Neuronal stem cell (in vitro differentiated cells): Measurements from ENCODE around the gene STAG1.

Source experiments
- DNase-seq: peaks from one replicate; pipeline ENCODE4 v3.0.0-alpha.2; 2013; ENCODE audit warnings: low spot score
- H2AFZ ChIP-seq: one replicate; pipeline ENCODE4 v1.6.1; 2013; ENCODE audit warnings: mild to moderate bottlenecking, low read length, inconsistent platforms
- H2AK5ac ChIP-seq: 2 replicates; pipeline ENCODE4 v1.6.1; 2013; ENCODE audit warnings: low read depth, mild to moderate bottlenecking, inconsistent platforms, low read length, moderate library complexity, mixed read lengths
- H2BK120ac ChIP-seq: 2 replicates; pipeline ENCODE4 v1.6.1; 2013; ENCODE audit warnings: low read depth, mild to moderate bottlenecking, inconsistent platforms, low read length, moderate library complexity, mixed read lengths
- H2BK12ac ChIP-seq: one replicate; pipeline ENCODE4 v1.6.1; 2013; ENCODE audit warnings: low read length, inconsistent platforms
- H2BK15ac ChIP-seq: 2 replicates; pipeline ENCODE4 v1.6.1; 2013; ENCODE audit warnings: mild to moderate bottlenecking, low read length, inconsistent platforms, mixed read lengths
- H2BK5ac ChIP-seq: one replicate; pipeline ENCODE4 v1.6.1; 2013; ENCODE audit warnings: inconsistent platforms, mild to moderate bottlenecking, low read length, moderate library complexity
- H3K14ac ChIP-seq: one replicate; pipeline ENCODE4 v1.6.1; 2013; ENCODE audit warnings: low read length, inconsistent platforms
- H3K18ac ChIP-seq: 2 replicates; pipeline ENCODE4 v1.6.1; 2013; ENCODE audit warnings: low read length, inconsistent platforms
- H3K23ac ChIP-seq: 2 replicates; pipeline ENCODE4 v1.6.1; 2013; ENCODE audit warnings: low read depth, mild to moderate bottlenecking, mixed read lengths, low read length, inconsistent platforms; ENCODE audit not compliant: poor library complexity
- H3K27ac ChIP-seq: replicated peaks from 3 replicates; pipeline ENCODE4 v1.5.1; 2013; ENCODE audit warnings: low read length, inconsistent platforms
- H3K27me3 ChIP-seq, 3 experiments: 2 replicates each; pipeline ENCODE4 v1.6.1; 2013; ENCODE audit warnings: low read length in 3 of 3, mild to moderate bottlenecking in 2 of 3, inconsistent platforms in 1 of 3, low read depth in 1 of 3, mixed read lengths in 1 of 3, moderate library complexity in 1 of 3; ENCODE audit not compliant: control insufficient read depth in 3 of 3, insufficient read depth in 3 of 3
- H3K36me3 ChIP-seq, 2 donors: replicated peaks in 1 of 2; 2 replicates each; pipeline ENCODE4 v1.6.1; 2013; ENCODE audit warnings: low read length in 2 of 2; ENCODE audit not compliant: control insufficient read depth in 2 of 2, insufficient read depth in 2 of 2
- H3K4ac ChIP-seq: 2 replicates; pipeline ENCODE4 v1.6.1; 2013; ENCODE audit warnings: inconsistent platforms, mild to moderate bottlenecking, low read length, moderate library complexity
- H3K4me1 ChIP-seq, 2 donors: 1 replicate in 1 of 2; 2 replicates in 1 of 2; pipeline ENCODE4 v1.6.1; 2013; ENCODE audit warnings: low read length in 2 of 2, low read depth in 1 of 2; ENCODE audit not compliant: control insufficient read depth in 2 of 2, insufficient read depth in 1 of 2
- H3K4me2 ChIP-seq: one replicate; pipeline ENCODE4 v1.6.1; 2013; ENCODE audit warnings: mild to moderate bottlenecking, low read length, inconsistent platforms; ENCODE audit not compliant: insufficient read depth, poor library complexity, severe bottlenecking
- H3K4me3 ChIP-seq, 2 donors: 2 replicates each; pipeline ENCODE4 v1.5.1; 2013; ENCODE audit warnings: low read length in 2 of 2, mild to moderate bottlenecking in 2 of 2, inconsistent platforms in 1 of 2, moderate library complexity in 1 of 2
- H3K79me1 ChIP-seq: one replicate; pipeline ENCODE4 v1.6.1; 2013; ENCODE audit warnings: low read depth, mild to moderate bottlenecking, inconsistent platforms, low read length, moderate library complexity
- H3K9ac ChIP-seq: one replicate; pipeline ENCODE4 v1.6.1; 2013; ENCODE audit warnings: mild to moderate bottlenecking, low read depth, low read length, inconsistent platforms; ENCODE audit not compliant: poor library complexity
- H3K9me3 ChIP-seq, 2 donors: replicated peaks in 1 of 2; 2 replicates each; pipeline versions ENCODE3 to v1.6.1; 2013; ENCODE audit warnings: low read length in 2 of 2, mild to moderate bottlenecking in 2 of 2, inconsistent platforms in 1 of 2, low read depth in 1 of 2, mixed read lengths in 1 of 2, moderate library complexity in 1 of 2; ENCODE audit not compliant: control insufficient read depth in 2 of 2, insufficient read depth in 1 of 2
- H4K8ac ChIP-seq: one replicate; pipeline ENCODE4 v1.6.1; 2013; ENCODE audit warnings: low read depth, mild to moderate bottlenecking, inconsistent platforms, low read length, moderate library complexity
- H4K91ac ChIP-seq: one replicate; pipeline ENCODE4 v1.6.1; 2013; ENCODE audit warnings: low read length, low read depth, mild to moderate bottlenecking, inconsistent platforms; ENCODE audit not compliant: poor library complexity
- WGBS, 2 donors: extraction: QIAGEN DNeasy Blood & Tissue Kit; methylation state at CpG; one replicate each; pipeline ENCODE4 v1.1.7; 2013; ENCODE audit warnings: missing lambda C conversion rate in 2 of 2, mixed read lengths in 1 of 2; ENCODE audit not compliant: insufficient read length in 2 of 2, insufficient replicate concordance in 1 of 2; ENCODE audit errors: extremely low coverage in 2 of 2; 5-methylcytosine and 5-hydroxymethylcytosine counted together

Gene STAG1

GRCh38 chr3:136473716-136474326 lies 278.4 kb downstream of the STAG1 start:
- Histone ChIP-seq H3K4me1 (no peaks in the 10 kb centered on the region), H2BK120ac (no peak overlapping the region), H4K8ac (no peak overlapping the region), H3K4me2 (no peak overlapping the region), H3K14ac (no peak overlapping the region), H3K36me3 (peaks cover 2 to 48% of the 10 kb centered on the region in 2 donors), H3K4ac (no peak overlapping the region), H4K91ac (no peak overlapping the region), H2BK5ac (no peak overlapping the region), H2BK12ac (no peak overlapping the region), H3K27ac (no peak overlapping the region), H3K79me1 (no peaks in the 10 kb centered on the region), H3K9ac (no peak overlapping the region), H3K27me3 (no peaks in the 10 kb centered on the region), H3K23ac (no peak overlapping the region), H3K9me3 (no peaks in the 10 kb centered on the region), H2AFZ (no peak overlapping the region), H2AK5ac (no peak overlapping the region), H3K18ac (no peak overlapping the region), H3K4me3 (no peak overlapping the region), H2BK15ac (no peak overlapping the region)
- no peak for DNase-seq
- no CpG with 5 or more reads among the region's 3 CpGs for WGBS, 2 donors

- Histone ChIP-seq H3K23ac (no peak overlapping the region), H3K9ac (no peak overlapping the region), H2AK5ac (no peak overlapping the region), H2BK120ac (no peak overlapping the region), H3K4ac (no peak overlapping the region), H4K91ac (no peak overlapping the region), H3K14ac (no peak overlapping the region), H2AFZ (no peak overlapping the region), H3K79me1 (no peaks in the 10 kb centered on the region), H2BK12ac (no peak overlapping the region), H3K4me1 (no peaks in the 10 kb centered on the region), H3K18ac (no peak overlapping the region), H3K27ac (no peak overlapping the region), H3K4me3 (no peak overlapping the region), H3K36me3 (peaks cover 0 to 7% of the 10 kb centered on the region in 2 donors), H3K4me2 (no peak overlapping the region), H3K9me3 (peaks cover 0 to 3% of the 10 kb centered on the region in 2 donors), H3K27me3 (no peaks in the 10 kb centered on the region), H2BK15ac (no peak overlapping the region), H4K8ac (no peak overlapping the region), H2BK5ac (no peak overlapping the region)
- no peak for DNase-seq
- no CpG with 5 or more reads among the region's 5 CpGs for WGBS, 2 donors
Measured at GRCh38 chr3:136465296-136465695, 286.9 kb downstream of the STAG1 start.

- peaks cover 0 to 7% of the 10 kb centered on the region in 2 donors for H3K36me3 ChIP-seq
- no peak overlapping the region for H2BK120ac ChIP-seq
- no peak overlapping the region for H2BK5ac ChIP-seq
- H3K4me3 ChIP-seq, result no peak overlapping the region
- no peak overlapping the region for H4K91ac ChIP-seq
- DNase-seq, result no peak
- H3K79me1 ChIP-seq, result no peaks in the 10 kb centered on the region
- H2AFZ ChIP-seq, result no peak overlapping the region
- WGBS, 2 donors, result no CpG with 5 or more reads among the region's 2 CpGs
- no peak overlapping the region for H2BK15ac ChIP-seq
- no peak overlapping the region for H3K4ac ChIP-seq
- no peaks in the 10 kb centered on the region for H3K27me3 ChIP-seq
- H3K14ac ChIP-seq, result no peak overlapping the region
- H3K4me1 ChIP-seq, result no peaks in the 10 kb centered on the region
- H4K8ac ChIP-seq, result no peak overlapping the region
- H3K4me2 ChIP-seq, result no peak overlapping the region
- H3K18ac ChIP-seq, result no peak overlapping the region
- H2AK5ac ChIP-seq, result no peak overlapping the region
- H3K23ac ChIP-seq, result no peak overlapping the region
- no peak overlapping the region for H2BK12ac ChIP-seq
- peaks cover 0 to 3% of the 10 kb centered on the region in 2 donors for H3K9me3 ChIP-seq
- H3K9ac ChIP-seq, result no peak overlapping the region
- no peak overlapping the region for H3K27ac ChIP-seq
Measured at GRCh38 chr3:136464502-136464901, 287.7 kb downstream of the STAG1 start.

- no peak for DNase-seq
- Histone ChIP-seq H3K27me3 (no peaks in the 10 kb centered on the region), H2BK5ac (no peak overlapping the region), H3K4ac (no peak overlapping the region), H3K36me3 (peaks cover 0 to 7% of the 10 kb centered on the region in 2 donors), H2BK12ac (no peak overlapping the region), H3K23ac (no peak overlapping the region), H3K18ac (no peak overlapping the region), H3K4me1 (no peaks in the 10 kb centered on the region), H2BK15ac (no peak overlapping the region), H3K9ac (no peak overlapping the region), H3K9me3 (peaks cover 0 to 9% of the 10 kb centered on the region in 2 donors), H2BK120ac (no peak overlapping the region), H2AK5ac (no peak overlapping the region), H4K91ac (no peak overlapping the region), H3K14ac (no peak overlapping the region), H2AFZ (no peak overlapping the region), H4K8ac (no peak overlapping the region), H3K27ac (no peak overlapping the region), H3K4me3 (no peak overlapping the region), H3K4me2 (no peak overlapping the region), H3K79me1 (no peaks in the 10 kb centered on the region)
Measured at GRCh38 chr3:136463170-136463569, 289.0 kb downstream of the STAG1 start.
